K562 (cell line): ENCODE measurements around the gene PRKCSH. TPM values are rescaled to one million over a fixed set of nuclear protein-coding genes. Genes with fewer than 3 reads are reported as not detected.

Experiments
- ATF3 ChIP-seq, 2 experiments: fragments of 450-650 bp in 1 of 2; sonication (generic) in 1 of 2; formaldehyde crosslinking in 1 of 2; IDR thresholded peaks in 1 of 2; conservative IDR thresholded peaks in 1 of 2; 2 replicates each; pipeline versions ENCODE4 v1.6.1 to v1.8.1; 2016 to 2023; ENCODE audit warnings: mild to moderate bottlenecking in 2 of 2, moderate library complexity in 2 of 2, inconsistent platforms in 1 of 2, missing genetic modification reagents in 1 of 2
- CAMTA2 ChIP-seq: fragments of 250-450 bp; sonication (Bioruptor Pico); conservative IDR thresholded peaks from 2 replicates; pipeline ENCODE4 v1.5.1; 2022
- CLOCK ChIP-seq: fragments of 250-450 bp; sonication (Bioruptor Pico); IDR thresholded peaks from 2 replicates; pipeline ENCODE4 v1.4.0; 2020; ENCODE audit warnings: mild to moderate bottlenecking, moderate library complexity, borderline replicate concordance
- DLX4 ChIP-seq: fragments of 250-450 bp; sonication (Bioruptor Pico); IDR thresholded peaks from 2 replicates; pipeline ENCODE4 v1.6.1; 2021; ENCODE audit warnings: mild to moderate bottlenecking
- GTF2F1 ChIP-seq: IDR thresholded peaks from 2 replicates; pipeline ENCODE4 v1.6.1; 2011; ENCODE audit warnings: low read depth, low read length, improper control_type of control experiment
- HNRNPUL1 ChIP-seq: fragments of 200-400 bp; formaldehyde crosslinking; IDR thresholded peaks from 2 replicates; pipeline ENCODE4 v1.6.1; 2017; ENCODE audit warnings: low read length
- MAFG ChIP-seq: fragments of 450-650 bp; conservative IDR thresholded peaks from 2 replicates; pipeline ENCODE4 v1.6.1; 2016; ENCODE audit warnings: missing genetic modification characterization, missing compliant biosample characterization
- NCOA4 ChIP-seq: fragments of 450-650 bp; IDR thresholded peaks from 2 replicates; pipeline ENCODE4 v1.6.1; 2018; ENCODE audit warnings: mild to moderate bottlenecking; ENCODE audit not compliant: partially characterized antibody
- RBM39 ChIP-seq: fragments of 200-400 bp; formaldehyde crosslinking; optimal IDR thresholded peaks from 2 replicates; pipeline ENCODE3; 2018; ENCODE audit warnings: low read depth, low read length
- SFPQ ChIP-seq: fragments of 200-400 bp; formaldehyde crosslinking; IDR thresholded peaks from 2 replicates; pipeline ENCODE4 v1.6.1; 2017; ENCODE audit warnings: mild to moderate bottlenecking, low read depth, low read length, moderate library complexity
- TAF9B ChIP-seq: fragments of 450-650 bp; IDR thresholded peaks from 2 replicates; pipeline ENCODE4 v1.6.1; 2018; ENCODE audit warnings: mild to moderate bottlenecking; ENCODE audit not compliant: partially characterized antibody
- THAP7 ChIP-seq: fragments of 250-450 bp; sonication (Bioruptor Pico); IDR thresholded peaks from 2 replicates; pipeline ENCODE4 v1.5.0; 2021
- ZNF23 ChIP-seq: fragments of 250-450 bp; sonication (Bioruptor Pico); IDR thresholded peaks from 2 replicates; pipeline ENCODE4 v1.4.0; 2020; ENCODE audit warnings: mild to moderate bottlenecking
- ZNF41 ChIP-seq: fragments of 250-450 bp; sonication (Bioruptor Pico); conservative IDR thresholded peaks from 2 replicates; pipeline ENCODE4 v1.4.0; 2020; ENCODE audit warnings: mild to moderate bottlenecking
- polyA plus RNA-seq, 8 experiments: library from polyadenylated mRNA; depleted of rRNA in 4 of 8; stranded (reverse) in 5 of 8; unstranded in 3 of 8; fragments of >200 nt; fragmentation: Nextera tagmentation in 2 of 8; fragmentation: Illumina TruSeq in 1 of 8; extraction: Ambion mirVana in 2 of 8; extraction: Trizol in 1 of 8; gene quantifications; 2 replicates each; pipeline versions ENCODE4 v1.2.1 to v1.2.3, GENCODE V29; 2011 to 2014; ENCODE audit warnings: inconsistent platforms in 1 of 8, missing spikeins in 1 of 8
- total RNA-seq, 7 experiments: library from RNA; depleted of rRNA in 6 of 7; stranded (reverse); fragments of >200 nt in 6 of 7; fragmentation: Illumina TruSeq in 2 of 7; extraction: Trizol in 2 of 7; gene quantifications; 2 replicates each; pipeline versions ENCODE4 v1.2.1 to v1.2.3, GENCODE V29; 2011 to 2021; ENCODE audit warnings: low replicate concordance in 1 of 7
- TF ChIP-seq, protein P1 (sequence below): sonication (generic); formaldehyde crosslinking; IDR thresholded peaks from 2 replicates; pipeline ENCODE4 v1.8.0; 2023; ENCODE audit warnings: mild to moderate bottlenecking, missing genetic modification reagents

Gene PRKCSH
- total and polyA plus RNA-seq, 9 of the 15 experiments (the other 6 are each of a cell fraction or from before 2014, with no cell fraction given): 2.3 to 297 (median 48.1) TPM

DNA sequence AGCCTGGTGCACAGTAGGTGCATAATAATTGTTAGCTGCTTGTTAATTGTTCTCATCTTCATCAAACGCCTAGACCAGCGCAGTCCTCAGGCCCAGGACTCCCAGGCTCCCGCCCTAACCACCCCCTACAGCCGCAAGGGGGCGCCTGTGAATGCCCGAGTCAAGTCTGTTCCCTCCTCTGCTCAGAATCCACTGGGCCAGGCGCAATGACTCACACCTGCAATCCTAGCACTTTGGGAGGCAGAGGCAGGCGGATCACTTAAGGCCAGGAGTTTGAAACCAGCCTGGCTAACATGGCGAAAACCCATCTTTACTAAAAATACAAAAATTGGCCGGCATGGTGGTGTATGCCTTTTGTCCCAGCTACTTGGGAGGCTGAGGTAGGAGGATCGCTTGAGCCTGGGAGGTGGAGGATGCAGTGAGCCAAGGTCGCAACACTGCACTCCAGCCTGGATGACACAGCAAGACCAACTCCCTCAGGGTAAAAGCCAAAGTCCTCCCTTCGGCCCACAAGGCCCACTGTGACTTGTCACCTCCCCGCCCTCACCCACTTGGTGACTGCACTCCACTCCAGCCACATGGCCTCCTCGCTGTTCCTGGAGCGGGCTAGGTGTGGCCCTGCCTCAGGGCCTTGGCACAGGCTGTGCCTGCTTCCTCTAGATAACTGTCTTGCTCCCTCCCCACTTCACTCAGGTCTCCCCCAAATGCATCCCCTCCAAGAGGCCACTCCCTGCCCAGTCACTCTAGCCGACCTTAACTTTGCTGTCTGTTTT, 61.1 kb downstream of the PRKCSH start (continued):
- TF ChIP-seq DLX4 (CRISPR knock-in tag) (no peak), SFPQ (no peak), GTF2F1 (no peak), CLOCK (CRISPR knock-in tag) (no peak), HNRNPUL1 (no peak), MAFG (tag) (peak; percentile 44; the same call in 1 of the 2 replicates), CAMTA2 (CRISPR knock-in tag) (no peak), RBM39 (no peak), TAF9B (no peak), ZNF23 (CRISPR knock-in tag) (no peak), NCOA4 (no peak), ZNF41 (CRISPR knock-in tag) (no peak), THAP7 (CRISPR knock-in tag) (no peak), ATF3 (IDR thresholded peaks at IDR 0.05) (peak; percentile 91), ATF3 (CRISPR knock-in tag; conservative IDR thresholded peaks at IDR 0.05) (peak; percentile 71)
- TF ChIP-seq, protein P1, sequence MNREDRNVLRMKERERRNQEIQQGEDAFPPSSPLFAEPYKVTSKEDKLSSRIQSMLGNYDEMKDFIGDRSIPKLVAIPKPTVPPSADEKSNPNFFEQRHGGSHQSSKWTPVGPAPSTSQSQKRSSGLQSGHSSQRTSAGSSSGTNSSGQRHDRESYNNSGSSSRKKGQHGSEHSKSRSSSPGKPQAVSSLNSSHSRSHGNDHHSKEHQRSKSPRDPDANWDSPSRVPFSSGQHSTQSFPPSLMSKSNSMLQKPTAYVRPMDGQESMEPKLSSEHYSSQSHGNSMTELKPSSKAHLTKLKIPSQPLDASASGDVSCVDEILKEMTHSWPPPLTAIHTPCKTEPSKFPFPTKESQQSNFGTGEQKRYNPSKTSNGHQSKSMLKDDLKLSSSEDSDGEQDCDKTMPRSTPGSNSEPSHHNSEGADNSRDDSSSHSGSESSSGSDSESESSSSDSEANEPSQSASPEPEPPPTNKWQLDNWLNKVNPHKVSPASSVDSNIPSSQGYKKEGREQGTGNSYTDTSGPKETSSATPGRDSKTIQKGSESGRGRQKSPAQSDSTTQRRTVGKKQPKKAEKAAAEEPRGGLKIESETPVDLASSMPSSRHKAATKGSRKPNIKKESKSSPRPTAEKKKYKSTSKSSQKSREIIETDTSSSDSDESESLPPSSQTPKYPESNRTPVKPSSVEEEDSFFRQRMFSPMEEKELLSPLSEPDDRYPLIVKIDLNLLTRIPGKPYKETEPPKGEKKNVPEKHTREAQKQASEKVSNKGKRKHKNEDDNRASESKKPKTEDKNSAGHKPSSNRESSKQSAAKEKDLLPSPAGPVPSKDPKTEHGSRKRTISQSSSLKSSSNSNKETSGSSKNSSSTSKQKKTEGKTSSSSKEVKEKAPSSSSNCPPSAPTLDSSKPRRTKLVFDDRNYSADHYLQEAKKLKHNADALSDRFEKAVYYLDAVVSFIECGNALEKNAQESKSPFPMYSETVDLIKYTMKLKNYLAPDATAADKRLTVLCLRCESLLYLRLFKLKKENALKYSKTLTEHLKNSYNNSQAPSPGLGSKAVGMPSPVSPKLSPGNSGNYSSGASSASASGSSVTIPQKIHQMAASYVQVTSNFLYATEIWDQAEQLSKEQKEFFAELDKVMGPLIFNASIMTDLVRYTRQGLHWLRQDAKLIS (CRISPR knock-in tag): no peak
